Measurements from ENCODE around the gene ING1.

Gene ING1, protein sequence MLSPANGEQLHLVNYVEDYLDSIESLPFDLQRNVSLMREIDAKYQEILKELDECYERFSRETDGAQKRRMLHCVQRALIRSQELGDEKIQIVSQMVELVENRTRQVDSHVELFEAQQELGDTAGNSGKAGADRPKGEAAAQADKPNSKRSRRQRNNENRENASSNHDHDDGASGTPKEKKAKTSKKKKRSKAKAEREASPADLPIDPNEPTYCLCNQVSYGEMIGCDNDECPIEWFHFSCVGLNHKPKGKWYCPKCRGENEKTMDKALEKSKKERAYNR

DNA sequence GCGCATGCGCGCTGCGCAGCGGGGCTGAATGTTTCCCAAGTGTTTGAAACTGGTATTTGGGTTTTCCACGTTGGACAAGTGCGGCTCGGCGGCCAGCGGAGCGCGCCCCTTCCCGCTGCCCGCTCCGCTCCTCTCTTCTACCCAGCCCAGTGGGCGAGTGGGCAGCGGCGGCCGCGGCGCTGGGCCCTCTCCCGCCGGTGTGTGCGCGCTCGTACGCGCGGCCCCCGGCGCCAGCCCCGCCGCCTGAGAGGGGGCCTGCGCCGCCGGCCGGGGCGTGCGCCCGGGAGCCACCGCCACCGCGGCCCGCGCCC lies at the start of gene ING1:
ING1 (plus strand) TSS at position 59 of the 311 bp plus-strand sequence. CDS start 450 bp downstream, outside the sequence.
- TF ChIP-seq GATA3 (IDR thresholded peaks at IDR 0.05; ENCODE audit: low read depth, low read length), result no peak
- TF ChIP-seq GATA2 (IDR thresholded peaks at IDR 0.05; ENCODE audit: low read depth, low read length), result no peak

DNA sequence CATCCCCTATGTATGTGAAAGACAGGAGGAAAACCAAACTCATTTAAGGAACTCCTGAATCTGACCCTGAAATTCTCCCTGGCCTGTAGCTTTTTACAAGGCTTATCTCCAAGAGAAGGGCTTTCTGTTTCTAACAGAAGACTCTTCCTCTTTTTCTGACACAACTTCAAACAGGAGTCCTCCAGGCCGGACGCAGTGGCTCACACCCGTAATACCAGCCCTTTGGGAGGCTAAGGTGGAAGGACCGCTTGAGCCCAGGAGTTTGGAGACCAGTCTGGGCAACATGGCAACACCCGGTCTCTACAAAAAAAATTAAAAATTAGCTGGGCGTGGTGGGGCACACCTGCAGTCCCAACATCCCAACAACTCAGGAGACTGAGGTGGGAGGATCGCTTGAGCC lies 49.5 kb upstream of the ING1 start:
- TF ChIP-seq GATA3 (IDR thresholded peaks at IDR 0.05; ENCODE audit: low read depth, low read length) (no peak), GATA2 (IDR thresholded peaks at IDR 0.05; ENCODE audit: low read depth, low read length) (no peak)

DNA sequence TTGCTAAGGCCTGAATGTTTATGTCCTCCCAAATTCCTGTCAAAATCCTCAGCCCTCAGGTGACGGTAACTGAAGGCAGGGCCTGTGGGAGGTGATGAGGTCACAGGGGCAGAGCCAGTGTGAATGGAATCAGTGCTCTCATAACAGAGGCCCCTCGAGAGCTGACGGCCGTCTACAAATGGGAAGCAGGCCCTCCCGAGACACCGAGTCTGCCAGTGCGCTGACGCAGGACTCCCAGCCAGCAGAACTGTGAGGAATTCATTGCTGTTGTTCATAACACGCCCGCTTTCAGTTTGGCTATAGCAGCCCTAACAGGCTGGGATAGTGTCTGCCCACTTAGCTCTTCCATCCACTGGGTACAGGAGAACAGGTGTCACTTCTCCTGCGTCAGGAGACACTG lies 48.8 kb upstream of the ING1 start:
- no peak for TF ChIP-seq GATA2 (IDR thresholded peaks at IDR 0.05; ENCODE audit: low read depth, low read length)
- no peak for TF ChIP-seq GATA3 (IDR thresholded peaks at IDR 0.05; ENCODE audit: low read depth, low read length)

DNA sequence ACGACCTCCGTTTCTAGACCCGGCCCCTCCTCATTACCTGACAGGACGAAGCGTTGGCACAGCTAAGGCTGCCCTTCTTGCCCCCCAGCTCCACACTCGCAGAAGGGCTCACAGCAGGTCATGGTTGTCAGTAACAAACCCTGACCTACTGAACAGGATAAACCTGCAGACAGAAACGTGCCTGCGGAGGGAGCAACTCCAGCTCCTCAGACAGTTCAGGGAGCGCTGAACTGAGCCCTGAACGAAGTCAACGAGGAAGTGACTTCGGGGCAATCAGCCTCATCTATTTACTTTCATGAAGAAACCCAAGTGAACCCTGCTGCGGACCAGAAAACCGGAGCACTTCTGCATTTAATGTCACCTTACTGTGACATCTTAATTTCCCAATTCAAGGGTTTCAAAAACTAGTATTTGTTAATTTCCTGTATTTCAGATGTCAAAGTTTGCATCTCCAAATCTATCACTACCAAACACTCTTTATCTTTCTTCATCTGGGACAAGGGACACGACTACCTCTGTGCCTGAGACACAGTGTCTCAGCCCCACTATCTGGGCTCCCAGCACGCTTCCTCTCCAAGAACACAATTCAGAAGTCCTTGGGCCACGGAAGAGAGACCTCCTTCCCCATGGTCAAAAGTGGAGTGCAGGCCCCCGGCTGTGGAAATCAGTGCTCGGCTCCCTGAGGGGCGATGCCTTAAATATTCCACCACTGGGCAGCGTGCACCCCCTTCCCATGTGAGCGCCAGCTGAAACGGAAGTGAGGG lies 47.8 kb upstream of the ING1 start:
- no peak for TF ChIP-seq GATA3 (IDR thresholded peaks at IDR 0.05; ENCODE audit: low read depth, low read length)
- no peak for TF ChIP-seq GATA2 (IDR thresholded peaks at IDR 0.05; ENCODE audit: low read depth, low read length)

DNA sequence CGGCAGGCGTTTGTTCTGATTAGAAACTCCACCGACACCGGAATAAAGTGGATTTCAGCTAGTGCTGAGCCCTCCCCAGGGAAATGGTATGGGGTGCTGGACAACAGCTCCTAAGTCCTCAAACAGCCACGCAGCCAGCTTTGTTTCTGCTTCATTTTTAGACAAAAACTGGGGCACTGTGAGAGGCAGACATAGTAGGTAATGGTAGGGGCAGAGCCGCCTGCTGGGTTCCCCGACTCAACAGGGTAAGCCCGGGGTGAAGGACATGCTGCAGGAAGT lies 47.3 kb upstream of the ING1 start:
- TF ChIP-seq GATA3 (IDR thresholded peaks at IDR 0.05; ENCODE audit: low read depth, low read length) (no peak), GATA2 (IDR thresholded peaks at IDR 0.05; ENCODE audit: low read depth, low read length) (no peak)

DNA sequence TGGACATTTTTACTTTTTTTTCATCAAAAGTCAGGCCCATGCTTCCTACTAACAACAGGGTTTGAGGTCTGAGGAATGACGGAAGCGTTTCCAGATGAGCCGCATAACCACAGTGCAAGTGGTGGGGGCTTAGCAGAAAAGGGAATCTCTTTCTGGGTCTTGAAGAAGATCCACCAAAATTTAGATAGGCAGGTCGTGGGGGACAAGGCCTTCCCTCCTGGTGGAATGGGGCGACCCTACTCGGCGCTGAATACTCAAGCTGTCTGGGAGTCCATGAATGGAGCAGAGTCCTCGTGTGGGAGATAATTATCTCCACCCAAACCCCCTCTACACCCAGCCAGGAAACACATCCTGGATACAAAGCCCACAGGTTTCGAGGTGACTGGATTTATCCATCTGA lies 44.5 kb upstream of the ING1 start:
- TF ChIP-seq GATA2 (IDR thresholded peaks at IDR 0.05; ENCODE audit: low read depth, low read length), result no peak
- no peak for TF ChIP-seq GATA3 (IDR thresholded peaks at IDR 0.05; ENCODE audit: low read depth, low read length)

DNA sequence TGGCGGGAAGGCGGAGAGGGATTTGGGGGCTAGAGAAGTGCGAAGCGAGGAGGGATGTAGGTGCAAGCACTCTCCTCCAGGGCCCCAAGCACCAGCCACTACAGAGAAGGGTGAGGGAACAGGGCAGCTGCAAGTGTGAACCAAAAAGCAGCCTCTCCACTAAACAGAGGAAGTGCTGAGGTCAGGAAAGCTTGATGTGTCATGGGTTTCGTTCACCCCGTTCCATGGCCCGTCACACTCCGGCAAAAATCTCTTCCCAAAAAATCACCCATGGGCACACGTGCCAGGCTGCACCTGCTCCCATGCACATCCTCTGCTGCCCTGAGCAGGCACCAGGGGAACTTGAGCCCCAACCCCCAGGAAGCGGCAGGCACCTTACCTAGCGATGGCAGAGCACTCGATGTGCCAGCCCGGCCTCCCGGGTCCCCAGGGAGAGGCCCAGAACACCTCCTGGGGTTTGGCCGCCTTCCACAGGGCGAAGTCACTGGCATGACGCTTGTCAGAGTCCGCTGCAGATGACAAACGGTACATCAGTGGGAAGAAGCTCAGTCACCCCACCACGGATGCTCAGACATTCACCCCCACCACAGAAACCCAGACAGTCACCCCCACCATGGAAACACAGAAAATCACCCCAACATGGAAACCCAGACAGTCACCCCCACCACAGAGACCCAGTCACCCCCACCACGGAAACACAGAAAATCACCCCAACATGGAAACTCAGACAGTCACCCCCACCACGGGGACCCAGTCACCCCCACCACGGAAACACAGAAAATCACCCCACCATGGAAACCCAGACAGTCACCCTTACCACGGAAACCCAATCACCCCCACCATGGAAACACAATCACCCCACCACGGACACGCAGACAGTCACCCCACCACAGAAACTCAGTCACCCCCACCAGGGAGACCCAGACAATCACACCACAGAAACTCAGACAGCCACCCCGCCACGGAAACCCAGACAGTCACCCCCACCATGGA lies 36.6 kb upstream of the ING1 start:
- TF ChIP-seq GATA2 (IDR thresholded peaks at IDR 0.05; ENCODE audit: low read depth, low read length) (no peak), GATA3 (IDR thresholded peaks at IDR 0.05; ENCODE audit: low read depth, low read length) (no peak)

DNA sequence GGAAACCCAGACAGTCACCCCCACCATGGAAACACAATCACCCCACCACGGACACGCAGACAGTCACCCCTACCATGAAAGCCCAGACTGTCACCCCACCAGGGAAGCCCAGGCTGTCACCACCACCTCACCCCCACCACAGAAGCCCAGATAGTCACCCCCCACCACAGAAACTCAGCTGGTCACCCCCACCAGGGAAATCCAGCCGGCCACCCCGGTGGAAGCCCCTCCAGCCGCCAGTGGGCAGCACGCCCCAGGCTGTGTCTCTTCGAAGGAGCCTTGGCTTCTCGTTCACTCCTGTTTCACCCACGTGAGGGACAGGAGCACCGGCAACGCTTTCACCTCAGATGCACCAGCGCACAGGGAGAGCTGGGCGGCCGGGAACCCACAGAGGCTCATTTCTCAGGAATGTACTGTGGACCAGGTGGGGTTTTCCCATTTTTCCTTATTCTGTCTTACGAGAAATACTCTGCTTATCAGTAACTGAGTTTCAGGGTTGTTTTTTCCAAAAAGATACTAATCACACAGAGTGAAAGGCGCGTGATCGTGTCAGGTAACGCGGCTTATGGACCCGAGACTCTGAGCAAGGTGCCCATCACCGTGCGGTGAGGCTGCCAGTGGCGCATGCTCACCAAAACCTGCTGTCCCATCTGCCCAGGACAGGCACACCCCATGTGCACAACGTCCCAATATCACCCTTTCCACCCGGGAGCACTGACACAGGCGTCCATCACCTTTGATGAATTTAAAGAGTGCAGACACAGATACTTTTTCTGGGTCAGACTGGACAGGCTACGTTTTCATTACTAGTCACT lies 35.6 kb upstream of the ING1 start:
- TF ChIP-seq GATA3 (IDR thresholded peaks at IDR 0.05; ENCODE audit: low read depth, low read length), result no peak
- TF ChIP-seq GATA2 (IDR thresholded peaks at IDR 0.05; ENCODE audit: low read depth, low read length), result no peak

DNA sequence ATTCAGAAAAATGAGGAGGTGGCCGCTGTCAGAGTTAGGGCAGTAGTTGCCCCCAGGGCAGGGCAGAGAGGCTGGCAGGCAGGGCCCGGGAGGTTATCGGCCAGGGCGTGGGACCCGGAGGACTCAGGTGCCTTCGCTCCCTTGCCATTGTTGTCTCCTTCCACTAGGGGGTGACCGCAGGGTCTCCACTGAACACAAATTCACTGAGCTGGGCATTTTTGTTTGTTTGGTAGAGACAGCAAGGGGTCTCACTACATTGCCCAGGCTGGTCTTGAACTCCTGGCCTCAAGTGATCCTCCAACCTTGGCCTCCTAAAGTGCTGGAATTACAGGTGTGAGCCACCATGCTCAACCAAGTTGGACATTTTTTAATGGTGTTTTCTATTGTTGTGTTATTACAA lies 32.6 kb upstream of the ING1 start:
- TF ChIP-seq GATA3 (IDR thresholded peaks at IDR 0.05; ENCODE audit: low read depth, low read length) (no peak), GATA2 (IDR thresholded peaks at IDR 0.05; ENCODE audit: low read depth, low read length) (no peak)

DNA sequence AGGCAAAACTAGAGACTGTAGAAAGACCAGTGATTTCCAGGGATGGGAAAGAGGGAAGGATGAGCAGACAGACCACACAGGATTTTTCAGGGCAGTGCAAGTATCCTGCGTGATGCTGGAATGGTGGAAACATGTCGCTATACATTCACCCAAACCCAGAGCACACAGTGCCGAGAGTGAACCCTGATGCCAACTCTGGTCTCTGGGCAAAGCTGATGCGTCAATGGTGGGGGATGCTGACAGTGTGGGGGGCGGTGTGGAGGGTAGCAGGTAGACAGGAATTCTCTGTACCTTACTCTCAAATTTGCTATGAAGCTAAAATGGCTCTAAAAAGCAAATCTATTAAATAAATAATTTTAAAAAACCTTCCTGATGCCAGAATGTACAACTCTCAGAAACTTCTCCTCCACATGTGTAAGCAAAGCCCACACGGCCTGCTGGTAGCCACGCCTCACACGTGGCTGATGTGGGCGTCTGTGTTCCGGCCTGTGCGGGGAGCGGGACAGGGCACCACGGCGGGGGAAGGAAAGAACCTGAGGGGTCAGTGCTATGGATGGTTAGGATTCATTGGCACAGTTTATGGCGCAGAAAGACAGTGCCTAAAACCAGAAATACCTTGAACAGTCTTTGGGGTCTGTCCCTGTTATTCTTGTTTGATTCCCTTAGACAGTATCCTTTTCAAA lies 31.5 kb upstream of the ING1 start:
- TF ChIP-seq GATA3 (IDR thresholded peaks at IDR 0.05; ENCODE audit: low read depth, low read length) (no peak), GATA2 (IDR thresholded peaks at IDR 0.05; ENCODE audit: low read depth, low read length) (no peak)

DNA sequence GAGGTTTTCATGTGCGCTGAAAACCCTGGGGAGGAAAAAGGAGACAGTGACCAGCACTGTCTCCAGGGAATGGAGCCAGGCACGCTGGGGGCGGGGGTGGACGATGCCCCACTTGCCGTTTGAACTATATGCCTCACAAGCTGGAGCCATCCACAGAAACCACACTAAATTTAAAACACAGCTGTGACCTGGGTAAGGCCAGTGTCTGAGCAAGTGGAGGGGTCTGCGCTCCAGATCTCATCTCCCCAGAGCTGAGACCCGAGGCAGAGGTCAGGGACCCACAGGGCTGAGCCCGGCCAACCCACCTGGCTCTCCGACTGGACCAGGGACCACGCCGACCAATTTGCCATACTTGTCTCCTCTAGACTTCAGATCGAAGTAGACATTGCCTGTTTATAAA lies 30.8 kb upstream of the ING1 start:
- TF ChIP-seq GATA3 (IDR thresholded peaks at IDR 0.05; ENCODE audit: low read depth, low read length) (no peak), GATA2 (IDR thresholded peaks at IDR 0.05; ENCODE audit: low read depth, low read length) (no peak)

DNA sequence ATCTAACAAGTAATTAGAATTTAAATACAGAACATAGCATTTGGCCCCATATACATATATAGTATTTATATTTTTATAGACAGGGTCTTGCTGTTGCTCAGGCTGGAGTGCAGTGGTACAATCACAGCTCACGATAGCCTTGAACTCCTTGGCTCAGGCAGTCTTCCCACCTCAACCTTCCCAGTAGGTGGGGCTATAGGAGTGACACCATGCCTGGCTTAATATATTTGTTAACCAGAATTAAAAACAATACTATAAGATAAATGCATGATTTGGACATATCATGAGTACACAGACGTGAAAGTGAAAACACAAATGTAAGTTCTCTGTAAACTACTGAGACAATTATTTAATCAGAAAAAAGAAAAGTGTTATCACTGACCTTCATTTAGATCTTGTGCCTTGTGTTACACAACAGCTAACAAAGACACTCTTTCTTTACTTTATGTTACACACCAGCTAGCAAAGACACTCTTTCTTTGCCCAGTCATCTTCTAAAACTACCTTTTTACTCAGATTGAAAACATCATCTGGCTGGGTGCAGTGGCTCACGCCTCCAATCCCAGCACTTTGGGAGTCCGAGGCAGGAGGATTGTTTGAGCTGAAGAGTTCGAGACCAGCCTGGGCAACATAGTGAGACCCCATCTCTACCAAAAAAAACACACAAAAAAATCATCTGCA lies 30.2 kb upstream of the ING1 start:
- TF ChIP-seq GATA2 (IDR thresholded peaks at IDR 0.05; ENCODE audit: low read depth, low read length), result no peak
- no peak for TF ChIP-seq GATA3 (IDR thresholded peaks at IDR 0.05; ENCODE audit: low read depth, low read length)

DNA sequence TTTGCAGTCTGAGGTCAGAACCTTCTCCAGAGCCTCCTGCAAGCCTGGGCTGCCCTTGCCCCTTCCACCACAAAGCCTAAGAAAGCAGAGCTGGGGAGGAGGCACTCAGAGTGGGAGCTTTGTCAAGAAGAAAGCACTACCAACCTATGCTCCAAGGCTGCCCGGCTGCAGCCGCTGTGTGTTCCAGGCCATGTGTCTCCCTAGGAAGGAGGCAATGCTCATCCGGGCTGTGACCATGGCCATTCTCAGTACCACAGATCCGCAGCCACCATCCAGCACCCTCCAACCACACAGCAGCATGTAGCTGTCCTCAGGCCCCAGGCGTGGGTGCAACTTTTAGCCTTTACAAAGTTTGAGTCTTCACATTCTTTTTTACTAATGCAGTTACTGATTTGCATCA lies 29.6 kb upstream of the ING1 start:
- TF ChIP-seq GATA3 (IDR thresholded peaks at IDR 0.05; ENCODE audit: low read depth, low read length), result no peak
- no peak for TF ChIP-seq GATA2 (IDR thresholded peaks at IDR 0.05; ENCODE audit: low read depth, low read length)

Data from SH-SY5Y (cell line).